H1 (cell line): Measurements from ENCODE around the gene PREX1. TPM values are rescaled to one million over a fixed set of nuclear protein-coding genes. Genes with fewer than 3 reads are reported as not detected.

Source experiments
- CTCF ChIA-PET: fragments of 300-600 bp; sonication (Branson Sonifier 250); formaldehyde crosslinking; loops from one replicate; lab custom pipeline; 2021; ENCODE audit not compliant: partially characterized antibody; lab: Charles Lee
- POLR2A ChIA-PET: fragments of 300-600 bp; sonication (Branson Sonifier 250); formaldehyde crosslinking; loops from one replicate; lab custom pipeline; 2021; ENCODE audit warnings: inconsistent platforms; ENCODE audit not compliant: partially characterized antibody; lab: Charles Lee
- DNase-seq, 2 experiments: peaks; one replicate each; pipeline versions ENCODE4 v3.0.0 to v3.0.0-alpha.2; 2010 to 2022; ENCODE audit warnings: low spot score in 2 of 2, low read depth in 1 of 2, mixed read lengths in 1 of 2
- FAIRE-seq: peaks from 2 replicates; lab custom pipeline; 2011; peaks lifted over from hg19 to GRCh38; lab: Jason Lieb, UNC
- H2AFZ ChIP-seq: 2 replicates; pipeline ENCODE4 v1.8.1; 2012; ENCODE audit warnings: low read length, inconsistent platforms
- H2AK5ac ChIP-seq: 2 replicates; pipeline ENCODE4 v1.6.1; 2013; ENCODE audit warnings: low read depth, low read length
- H2BK120ac ChIP-seq: replicated peaks from 2 replicates; pipeline ENCODE3; 2013; ENCODE audit warnings: low read depth, low read length, inconsistent platforms
- H2BK12ac ChIP-seq: 2 replicates; pipeline ENCODE4 v1.6.1; 2013; ENCODE audit warnings: low read depth, low read length
- H2BK15ac ChIP-seq: 2 replicates; pipeline ENCODE4 v1.6.1; 2013; ENCODE audit warnings: low read length
- H2BK20ac ChIP-seq: 2 replicates; pipeline ENCODE4 v1.6.1; 2013; ENCODE audit warnings: low read length
- H2BK5ac ChIP-seq: 2 replicates; pipeline ENCODE4 v1.6.1; 2013; ENCODE audit warnings: low read depth, low read length
- H3K14ac ChIP-seq: 2 replicates; pipeline ENCODE4 v1.6.1; 2013; ENCODE audit warnings: inconsistent platforms; ENCODE audit not compliant: insufficient read length
- H3K18ac ChIP-seq: 2 replicates; pipeline ENCODE4 v1.6.1; 2013; ENCODE audit warnings: low read length; ENCODE audit errors: extremely low read depth
- H3K23ac ChIP-seq: 2 replicates; pipeline ENCODE4 v1.6.1; 2013; ENCODE audit warnings: inconsistent platforms; ENCODE audit not compliant: insufficient read length
- H3K23me2 ChIP-seq: 2 replicates; pipeline ENCODE4 v1.6.1; 2013; ENCODE audit warnings: low read depth, low read length
- H3K27ac ChIP-seq: 2 replicates; pipeline ENCODE4 v1.6.1; 2011; ENCODE audit warnings: low read depth, low read length, inconsistent platforms
- H3K27me3 ChIP-seq, 4 experiments: replicated peaks in 1 of 4; 1 replicate in 1 of 4; 2 replicates in 3 of 4; pipeline versions ENCODE4 v1.6.1 to v1.8.1; 2011 to 2013; ENCODE audit warnings: low read length in 3 of 4, mild to moderate bottlenecking in 3 of 4, inconsistent platforms in 2 of 4, mixed read lengths in 2 of 4, moderate library complexity in 1 of 4; ENCODE audit not compliant: control insufficient read depth in 3 of 4, insufficient read depth in 3 of 4; ENCODE audit errors: extremely low read depth in 1 of 4
- H3K36me3 ChIP-seq, 4 experiments: 2 replicates each; pipeline versions ENCODE4 v1.6.1 to v1.8.1; 2011 to 2013; ENCODE audit warnings: mild to moderate bottlenecking in 4 of 4, low read length in 3 of 4, moderate library complexity in 2 of 4, control low read depth in 1 of 4, inconsistent platforms in 1 of 4; ENCODE audit not compliant: insufficient read depth in 4 of 4, control insufficient read depth in 2 of 4
- H3K4ac ChIP-seq: replicated peaks from 2 replicates; pipeline ENCODE3; 2013; ENCODE audit warnings: low read length, low read depth, mixed read lengths, inconsistent platforms; ENCODE audit not compliant: insufficient read length
- H3K4me1 ChIP-seq, 4 experiments: replicated peaks in 1 of 4; 1 replicate in 1 of 4; 2 replicates in 3 of 4; pipeline versions ENCODE4 v1.6.1 to v1.8.1; 2011 to 2013; ENCODE audit warnings: low read length in 3 of 4, inconsistent platforms in 2 of 4, mixed read lengths in 1 of 4; ENCODE audit not compliant: insufficient read depth in 4 of 4, control insufficient read depth in 3 of 4
- H3K4me2 ChIP-seq, 2 experiments: 2 replicates each; pipeline versions ENCODE4 v1.6.1 to v1.8.1; 2011 to 2013; ENCODE audit warnings: low read depth in 2 of 2, low read length in 2 of 2, control low read depth in 1 of 2, inconsistent platforms in 1 of 2, mild to moderate bottlenecking in 1 of 2; ENCODE audit not compliant: insufficient read depth in 1 of 2
- H3K4me3 ChIP-seq, 4 experiments: fragments of 200-600, 300-600 bp in 1 of 4; sonication (generic), shearing (Covaris generic), sonication (Bioruptor Twin) in 1 of 4; 2 replicates each; pipeline versions ENCODE4 v1.5.1 to v1.8.1; 2011 to 2016; ENCODE audit warnings: low read length in 4 of 4, low read depth in 3 of 4, control low read depth in 2 of 4, inconsistent platforms in 2 of 4, mild to moderate bottlenecking in 2 of 4, mixed read lengths in 1 of 4, moderate library complexity in 1 of 4; ENCODE audit not compliant: insufficient read depth in 2 of 4; ENCODE audit errors: extremely low read depth in 1 of 4
- H3K56ac ChIP-seq: replicated peaks from 2 replicates; pipeline ENCODE3; 2013; ENCODE audit warnings: low read depth, mild to moderate bottlenecking, mixed read lengths, low read length, inconsistent platforms; ENCODE audit not compliant: insufficient read length
- H3K79me1 ChIP-seq: 2 replicates; pipeline ENCODE4 v1.6.1; 2013; ENCODE audit warnings: low read depth, low read length, control low read depth
- H3K79me2 ChIP-seq, 2 experiments: 2 replicates each; pipeline versions ENCODE4 v1.6.1 to v1.8.1; 2012 to 2013; ENCODE audit warnings: low read length in 2 of 2, mild to moderate bottlenecking in 2 of 2, inconsistent platforms in 1 of 2; ENCODE audit not compliant: insufficient read depth in 2 of 2, control insufficient read depth in 1 of 2
- H3K9ac ChIP-seq, 4 experiments: replicated peaks in 1 of 4; 1 replicate in 1 of 4; 2 replicates in 3 of 4; pipeline versions ENCODE4 v1.6.1 to v1.8.1; 2011 to 2013; ENCODE audit warnings: low read depth in 3 of 4, low read length in 3 of 4, control low read depth in 2 of 4, mild to moderate bottlenecking in 2 of 4, moderate library complexity in 2 of 4, inconsistent platforms in 1 of 4; ENCODE audit errors: extremely low read depth in 1 of 4
- H3K9me3 ChIP-seq, 2 experiments: 2 replicates each; pipeline versions ENCODE4 v1.6.1 to v1.8.1; 2012 to 2013; ENCODE audit warnings: mild to moderate bottlenecking in 2 of 2, moderate library complexity in 2 of 2, control low read depth in 1 of 2, inconsistent platforms in 1 of 2, low read depth in 1 of 2, low read length in 1 of 2, mixed read lengths in 1 of 2; ENCODE audit not compliant: insufficient read depth in 2 of 2
- H4K20me1 ChIP-seq, 2 experiments: replicated peaks in 1 of 2; 2 replicates each; pipeline versions ENCODE3 to v1.8.1; 2011 to 2013; ENCODE audit warnings: inconsistent platforms in 2 of 2, low read length in 2 of 2, mild to moderate bottlenecking in 1 of 2; ENCODE audit not compliant: insufficient read depth in 2 of 2, control insufficient read depth in 1 of 2
- H4K5ac ChIP-seq: 2 replicates; pipeline ENCODE4 v1.6.1; 2013; ENCODE audit warnings: low read length, low read depth, mixed read lengths, inconsistent platforms; ENCODE audit not compliant: insufficient read length
- H4K8ac ChIP-seq: 2 replicates; pipeline ENCODE4 v1.8.0; 2013; ENCODE audit warnings: mild to moderate bottlenecking, moderate library complexity, low read length, inconsistent platforms; ENCODE audit not compliant: insufficient read depth; ENCODE audit errors: extremely low read depth
- H4K91ac ChIP-seq: replicated peaks from 2 replicates; pipeline ENCODE3; 2013; ENCODE audit warnings: low read length, mixed read lengths, inconsistent platforms; ENCODE audit not compliant: insufficient read length
- CEBPB ChIP-seq: IDR thresholded peaks from 2 replicates; pipeline ENCODE4 v1.6.1; 2012; ENCODE audit warnings: low read depth, low read length
- CHD2 ChIP-seq: IDR thresholded peaks from 2 replicates; pipeline ENCODE4 v1.6.1; 2012; ENCODE audit warnings: low read length, improper control_type of control experiment
- EP300 ChIP-seq, 2 experiments: IDR thresholded peaks; 1 replicate in 1 of 2; 2 replicates in 1 of 2; pipeline ENCODE4 v1.6.1; 2011 to 2012; ENCODE audit warnings: low read depth in 2 of 2, low read length in 2 of 2, mild to moderate bottlenecking in 2 of 2, borderline replicate concordance in 1 of 2, inconsistent platforms in 1 of 2, moderate library complexity in 1 of 2
- HDAC6 ChIP-seq: IDR thresholded peaks from one replicate; pipeline ENCODE4 v1.7.1; 2012; ENCODE audit warnings: low read depth, mild to moderate bottlenecking, inconsistent platforms, low read length, moderate library complexity
- PHF8 ChIP-seq: fragments of 200-600 bp; sonication (generic); conservative IDR thresholded peaks from 2 replicates; pipeline ENCODE4 v1.7.1; 2012; ENCODE audit warnings: low read depth, mild to moderate bottlenecking, inconsistent platforms, low read length, moderate library complexity
- RAD21 ChIP-seq, 2 experiments: IDR thresholded peaks in 1 of 2; conservative IDR thresholded peaks in 1 of 2; 2 replicates each; pipeline ENCODE4 v1.6.1; 2011; ENCODE audit warnings: low read depth in 2 of 2, low read length in 2 of 2, improper control_type of control experiment in 1 of 2, inconsistent platforms in 1 of 2, mild to moderate bottlenecking in 1 of 2, moderate library complexity in 1 of 2
- SAP30 ChIP-seq: fragments of 300-600 bp; sonication (generic); IDR thresholded peaks from 2 replicates; pipeline ENCODE4 v1.7.1; 2012; ENCODE audit warnings: low read length, moderate library complexity, mild to moderate bottlenecking, inconsistent platforms; ENCODE audit not compliant: insufficient read depth, insufficient replicate concordance
- SUZ12 ChIP-seq: fragments of 200-600 bp; sonication (generic); IDR thresholded peaks from 2 replicates; pipeline ENCODE4 v1.6.1; 2012; ENCODE audit warnings: mild to moderate bottlenecking, inconsistent platforms, low read length, moderate library complexity, mixed read lengths
- TEAD4 ChIP-seq: IDR thresholded peaks from 2 replicates; pipeline ENCODE4 v1.6.1; 2012; ENCODE audit warnings: low read depth, low read length, inconsistent platforms, mixed read lengths
- YY1 ChIP-seq: IDR thresholded peaks from 2 replicates; pipeline ENCODE4 v1.6.1; 2011; ENCODE audit warnings: low read depth, mild to moderate bottlenecking, low read length
- WGBS, 2 experiments: shearing (Covaris generic) in 1 of 2; methylation state at CpG; one replicate each; pipeline versions ENCODE4 v1.1.6 to v1.1.7; 2013 to 2015; ENCODE audit warnings: low lambda C conversion rate in 2 of 2, mixed read lengths in 2 of 2, inconsistent platforms in 1 of 2, low coverage in 1 of 2, missing lambda C conversion rate in 1 of 2; ENCODE audit not compliant: insufficient replicate concordance in 2 of 2, insufficient coverage in 1 of 2, insufficient read length in 1 of 2; ENCODE audit errors: extremely low coverage in 1 of 2, missing lambda C conversion rate in 1 of 2; 5-methylcytosine and 5-hydroxymethylcytosine counted together
- polyA plus RNA-seq, 7 experiments: library from polyadenylated mRNA; depleted of rRNA in 3 of 7; stranded (reverse) in 5 of 7; unstranded in 2 of 7; fragments of >200 nt in 5 of 7; fragments of 200-250 nt in 2 of 7; gene quantifications; 1 replicate in 5 of 7; 2 replicates in 1 of 7; 4 replicates in 1 of 7; pipeline versions ENCODE4 v1.2.1 to v1.2.3, GENCODE V29; 2011 to 2013; ENCODE audit warnings: missing spikeins in 2 of 7, mixed read lengths in 2 of 7
- total RNA-seq: library from RNA; stranded (reverse); fragmentation: NEBNext Ultra II Directional; extraction: Animal tissue kit (Norgen Biotek cat#: 25700); gene quantifications from 2 replicates; pipeline ENCODE4 v1.2.1, GENCODE V29; 2021
- TF ChIP-seq, protein P1 (sequence below): IDR thresholded peaks from 2 replicates; pipeline ENCODE4 v1.6.1; 2011; ENCODE audit warnings: low read depth, mild to moderate bottlenecking, low read length; ENCODE audit not compliant: insufficient read depth

The PREX1 gene
- total and polyA plus RNA-seq, 2 of the 8 experiments (the other 6 are each of a cell fraction or from before 2014, with no cell fraction given): 10.7 to 12.8 TPM

DNA sequence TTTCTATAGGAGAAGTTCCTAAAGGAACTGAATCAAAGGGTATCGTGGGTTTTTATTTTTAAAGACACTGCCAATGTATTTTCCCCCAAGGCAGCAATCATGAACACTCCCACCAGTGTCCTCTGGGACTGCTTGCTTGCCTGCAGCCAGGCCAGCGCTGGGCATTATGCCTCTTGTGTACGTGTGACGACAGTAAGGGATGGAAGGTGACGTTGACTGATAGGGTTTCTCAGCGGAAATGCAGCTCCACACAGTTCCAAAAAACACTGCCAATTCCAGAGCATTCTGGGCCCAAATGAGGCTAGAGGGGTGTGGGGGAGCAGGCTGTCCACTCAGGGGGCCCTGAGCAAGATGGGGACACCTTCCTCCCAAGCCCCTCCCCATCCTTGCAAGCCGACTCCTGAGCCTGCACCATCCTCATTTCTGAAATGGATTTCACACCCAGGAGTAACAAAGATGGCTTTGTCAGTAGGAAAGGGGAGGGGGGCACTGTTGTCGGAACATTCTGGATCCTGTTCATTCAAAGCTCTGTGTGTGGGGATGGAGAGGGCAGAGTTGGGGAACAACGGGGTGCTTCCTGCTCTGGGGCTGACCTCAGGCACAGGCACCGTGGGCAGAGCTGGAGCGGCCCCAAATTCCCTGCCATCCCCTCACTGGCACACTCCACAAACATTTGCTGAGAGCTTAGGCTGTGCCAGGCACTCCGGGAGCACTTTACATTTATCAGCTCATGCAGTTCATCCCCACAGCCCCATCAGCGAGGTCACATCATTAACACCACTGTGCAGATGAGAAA, 20.0 kb downstream of the PREX1 start:
- no peaks in the 10 kb centered on the region for H3K9me3 ChIP-seq
- H3K27me3 ChIP-seq: no peaks in the 10 kb centered on the region; a peak in 1 of 7 replicates
- ChIA-PET CTCF (interaction anchor here (0.5 to 0.7 kb wide), 2 partner anchors 12 to 22 kb away, joined by 3 read pairs; no protein-coding TSS in a partner anchor), POLR2A (interaction anchor here (0.7 to 0.9 kb wide), 2 partner anchors 11 to 60 kb away, joined by 3 read pairs; no protein-coding TSS in a partner anchor)
- H3K79me2 ChIP-seq: no peaks in the 10 kb centered on the region
- no peak overlapping the region for H2BK15ac ChIP-seq
- no peaks in the 10 kb centered on the region for H4K20me1 ChIP-seq
- no peak overlapping the region for H3K4me2 ChIP-seq
- no peak overlapping the region for H2BK5ac ChIP-seq
- H3K14ac ChIP-seq: no peak overlapping the region
- no peak overlapping the region for H3K23ac ChIP-seq
- no peak overlapping the region for H2BK120ac ChIP-seq
- no peak overlapping the region for H4K5ac ChIP-seq
- H3K4me3 ChIP-seq: no peak overlapping the region
- H3K79me1 ChIP-seq: peaks cover 2% of the 10 kb centered on the region; the same call in 1 of the 2 replicates
- H3K9ac ChIP-seq: no peak overlapping the region
- H3K36me3 ChIP-seq: no peaks in the 10 kb centered on the region
- 86% methylated on average over 13 of the region's 13 CpGs; no CpG with 5 or more reads in 1 of the 2 experiments for WGBS, 2 experiments
- H2AFZ ChIP-seq: no peak overlapping the region
- no peak overlapping the region for H2BK20ac ChIP-seq
- H3K4me1 ChIP-seq: 0 out of 7 replicates have a peak, but pooled peaks cover 0 to 2% (median 0%) of the 10 kb centered on the region in 4 experiments
- no peaks in the 10 kb centered on the region; the same call in 1 of the 2 replicates for H3K23me2 ChIP-seq
- no peak overlapping the region for H3K18ac ChIP-seq
- H2AK5ac ChIP-seq: no peak overlapping the region
- H4K8ac ChIP-seq: no peak overlapping the region
- no peak overlapping the region for H3K4ac ChIP-seq
- FAIRE-seq (no peak), DNase-seq (no peak)
- no peak overlapping the region for H4K91ac ChIP-seq
- H3K27ac ChIP-seq: no peak overlapping the region
- no peak overlapping the region for H3K56ac ChIP-seq
- H2BK12ac ChIP-seq: no peak overlapping the region
- TF ChIP-seq EP300 (IDR thresholded peaks at IDR 0.05; ENCODE audit: borderline replicate concordance in 1 of 2, low read depth in 2 of 2, low read length in 2 of 2): no peak
- TF ChIP-seq CHD2: no peak
- no peak for TF ChIP-seq HDAC6
- TF ChIP-seq SUZ12: no peak
- TF ChIP-seq CEBPB: no peak
- TF ChIP-seq YY1: no peak
- no peak for TF ChIP-seq PHF8
- no peak for TF ChIP-seq SAP30
- no peak for TF ChIP-seq TEAD4
- TF ChIP-seq, protein P1, sequence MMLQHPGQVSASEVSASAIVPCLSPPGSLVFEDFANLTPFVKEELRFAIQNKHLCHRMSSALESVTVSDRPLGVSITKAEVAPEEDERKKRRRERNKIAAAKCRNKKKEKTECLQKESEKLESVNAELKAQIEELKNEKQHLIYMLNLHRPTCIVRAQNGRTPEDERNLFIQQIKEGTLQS: no peak
- TF ChIP-seq RAD21 (IDR thresholded peaks at IDR 0.05 in 1 of 2, conservative IDR thresholded peaks at IDR 0.05 in 1 of 2; ENCODE audit: low read depth in 2 of 2, low read length in 2 of 2): no peak
